GM11168 (cell line): ENCODE measurements around the gene PLAAT1.

Experiments used
- in situ Hi-C: fragments of 300-500 bp; cut with MboI; formaldehyde crosslinking; loops from one replicate; pipeline ENCODE4 v1.12.0; 2022; ENCODE audit warnings: low sequenced_read_pairs; ENCODE audit not compliant: unreplicated experiment

The PLAAT1 gene

DNA sequence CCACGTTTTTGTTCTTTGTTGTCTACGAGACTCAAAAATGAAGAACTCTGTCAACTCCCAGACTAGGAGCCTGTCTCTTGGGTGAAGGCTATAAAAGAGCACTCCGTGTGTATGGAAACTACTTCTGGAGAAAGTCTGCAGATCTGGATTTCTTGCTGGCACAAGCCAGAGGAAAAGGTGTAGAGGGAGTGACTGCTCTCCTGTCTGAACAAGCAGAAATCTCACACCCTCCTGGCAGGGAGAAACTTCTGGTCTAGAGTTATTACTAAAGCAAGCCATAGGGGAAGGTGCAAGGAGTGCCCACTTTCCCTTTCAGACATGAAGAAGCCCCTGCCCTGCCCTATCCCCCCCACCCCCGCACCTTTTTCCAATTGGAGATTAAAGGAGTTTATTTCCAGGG, 9.5 kb downstream of the PLAAT1 start:
- in situ Hi-C loops, result no loop called here

DNA sequence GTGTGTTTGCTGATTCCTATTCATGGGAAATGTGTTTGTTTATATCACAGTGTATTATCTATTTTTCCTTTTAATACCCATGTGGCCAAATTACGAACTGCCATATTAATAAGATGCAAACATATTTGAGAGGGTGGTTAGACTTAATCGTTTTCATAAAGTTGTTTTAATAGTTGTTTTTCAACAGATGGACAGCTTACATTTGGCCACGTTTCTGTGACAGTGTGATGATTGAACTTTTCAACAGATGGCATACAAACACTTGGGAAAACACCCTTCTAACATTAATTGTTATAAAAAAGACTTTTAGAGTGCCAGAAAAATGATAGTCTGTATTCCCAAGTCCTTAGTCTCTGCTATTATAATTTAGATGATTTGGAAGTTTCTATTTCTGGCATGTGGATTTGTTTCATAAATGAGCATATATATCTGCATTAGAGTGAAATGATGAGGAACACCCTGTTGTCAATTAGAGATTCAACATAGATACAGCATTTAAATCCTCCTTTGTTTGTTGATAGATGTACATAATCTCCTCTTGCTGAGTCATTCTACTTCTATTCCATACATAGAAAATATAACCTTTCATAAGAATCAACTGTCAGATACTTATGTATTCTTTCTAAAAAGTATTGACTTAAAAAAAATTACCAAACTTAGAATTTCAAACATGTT, 13.1 kb downstream of the PLAAT1 start:
- in situ Hi-C loops, result no loop called here

DNA sequence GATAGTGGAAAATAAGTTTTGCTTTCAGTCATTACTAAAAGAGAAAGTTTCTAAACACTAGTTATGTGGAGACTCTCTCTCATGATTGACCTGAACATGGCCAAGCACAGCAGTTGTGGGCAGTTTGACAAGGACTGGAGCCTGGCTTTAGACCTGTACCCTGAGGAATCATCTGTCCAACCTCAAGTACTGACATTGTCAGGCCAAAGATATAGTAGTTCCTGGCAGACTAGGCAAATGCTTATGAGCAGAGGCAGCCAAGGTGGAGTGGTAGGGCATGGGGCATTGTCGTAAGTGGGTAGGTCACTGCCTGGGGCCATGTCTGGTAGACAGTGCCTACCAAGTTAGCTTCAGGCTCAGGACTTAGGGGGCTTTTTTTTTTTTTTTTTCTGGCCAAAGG, 20.9 kb downstream of the PLAAT1 start:
- in situ Hi-C loops, result no loop called here

DNA sequence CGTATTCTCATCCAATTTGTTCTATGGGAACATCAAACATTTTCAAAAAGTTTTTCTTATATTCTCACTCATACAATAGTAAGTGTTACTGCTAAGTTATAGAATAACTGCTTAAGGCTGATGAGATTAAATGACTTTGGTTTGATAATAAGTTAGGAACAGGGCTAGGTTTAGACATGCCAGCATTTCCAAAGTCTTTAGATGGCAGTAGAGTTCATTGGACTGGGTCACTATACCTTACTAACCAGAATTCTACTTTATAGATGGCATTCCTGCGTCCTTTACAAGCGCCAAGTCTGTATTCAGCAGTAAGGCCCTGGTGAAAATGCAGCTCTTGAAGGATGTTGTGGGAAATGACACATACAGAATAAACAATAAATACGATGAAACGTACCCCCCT, 21.7 kb downstream of the PLAAT1 start:
- in situ Hi-C loops, result no loop called here

DNA sequence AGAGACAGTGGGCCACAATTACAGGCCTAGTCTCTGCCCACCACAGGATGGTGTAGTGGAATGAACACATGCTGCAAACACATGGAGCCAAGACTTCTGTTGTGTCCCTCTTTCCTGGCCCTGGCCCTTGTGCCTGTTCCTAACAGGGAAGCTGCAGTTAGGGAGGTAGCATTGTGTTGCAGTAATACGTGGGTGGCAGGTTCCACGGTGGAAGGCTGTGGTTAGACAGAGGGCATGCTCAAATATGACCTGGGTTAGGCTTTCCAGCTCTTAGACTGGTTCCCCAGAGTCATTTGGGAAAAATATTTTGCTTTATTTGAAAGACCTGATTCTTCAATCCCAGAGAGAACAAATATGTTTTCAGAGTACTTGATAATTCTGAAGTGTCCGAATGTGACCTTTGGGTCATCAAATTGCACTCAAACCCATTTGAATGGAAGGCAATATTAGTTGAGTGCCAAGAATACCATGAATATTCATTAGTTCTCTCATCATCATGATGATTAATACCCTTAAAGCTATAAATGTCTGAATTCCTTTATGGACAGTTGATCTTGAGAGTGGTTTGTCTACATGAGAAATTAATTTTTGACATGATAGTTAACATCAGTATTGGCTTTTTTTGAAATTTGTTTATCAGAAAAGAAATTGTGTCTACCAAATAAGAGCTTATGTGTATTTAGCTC, 28.5 kb downstream of the PLAAT1 start:
- in situ Hi-C loops, result no loop called here

DNA sequence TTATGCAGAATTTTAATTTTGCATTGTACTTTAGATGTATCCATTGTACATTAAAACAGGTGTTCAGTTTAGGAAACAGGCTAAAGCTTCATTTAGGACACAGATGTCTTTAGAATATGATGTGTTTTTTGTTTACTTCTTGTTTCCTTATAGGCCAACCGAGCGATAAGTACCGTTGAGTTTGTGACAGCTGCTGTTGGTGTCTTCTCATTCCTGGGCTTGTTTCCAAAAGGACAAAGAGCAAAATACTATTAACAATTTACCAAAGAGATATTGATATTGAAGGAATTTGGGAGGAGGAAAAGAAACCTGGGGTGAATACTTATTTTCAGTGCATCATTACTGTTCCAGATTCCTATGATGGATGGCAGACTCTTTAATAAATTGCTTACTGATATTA, 29.4 kb downstream of the PLAAT1 start:
- in situ Hi-C loops, result no loop called here

DNA sequence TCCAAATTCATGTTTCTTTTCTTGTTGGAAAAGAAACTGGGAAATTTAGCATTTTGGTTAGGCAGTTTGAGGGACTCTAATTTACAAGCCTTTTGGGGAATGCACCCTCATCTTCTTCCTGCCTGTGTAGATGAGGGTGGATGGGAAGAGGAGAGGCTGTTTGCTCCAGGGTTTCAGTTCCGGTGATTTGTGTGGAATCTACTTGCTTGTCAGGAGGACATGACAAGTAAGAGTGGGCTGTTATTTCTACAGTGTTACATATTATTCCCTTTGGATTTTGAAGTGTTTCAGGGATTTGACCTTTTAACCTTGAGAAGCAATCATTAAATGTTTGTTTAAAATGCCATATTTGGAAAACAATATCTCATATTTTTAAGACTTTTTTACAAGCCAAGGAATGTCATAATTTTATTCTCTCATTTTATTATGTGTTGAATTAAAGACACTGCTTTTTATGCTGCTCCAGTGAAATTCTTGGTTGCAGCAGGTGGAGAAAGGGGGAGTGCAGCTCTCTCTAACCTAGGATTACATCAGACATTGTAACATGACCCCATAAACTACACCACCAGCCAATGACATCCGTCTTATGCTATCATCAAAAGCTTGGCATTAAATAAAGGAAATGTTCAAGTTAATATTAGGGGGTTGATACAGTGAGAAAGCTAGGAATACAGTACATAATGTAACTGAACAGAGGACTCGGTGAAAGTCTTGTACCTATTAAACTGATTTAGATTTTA, 30.2 kb downstream of the PLAAT1 start:
- in situ Hi-C loops, result no loop called here

DNA sequence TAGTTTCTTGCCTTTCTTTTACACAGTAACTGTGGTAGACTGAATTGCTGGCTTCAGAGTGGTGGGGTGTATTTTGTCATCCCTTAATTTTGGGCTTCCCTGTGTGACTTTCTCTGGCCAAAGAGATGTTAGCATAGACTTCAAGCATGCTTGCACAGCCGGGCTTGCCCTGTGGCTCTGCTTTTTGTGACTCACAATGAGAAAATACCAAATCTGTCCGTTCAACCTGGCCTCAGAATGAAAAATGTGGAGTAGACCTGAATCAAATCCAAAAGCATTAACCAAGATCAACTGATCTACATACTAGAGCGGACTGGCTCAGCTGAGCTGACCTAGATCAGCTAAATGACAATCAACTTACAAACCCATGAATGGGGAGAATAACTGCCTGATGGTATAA, 51.4 kb downstream of the PLAAT1 start:
- in situ Hi-C loops, result no loop called here

DNA sequence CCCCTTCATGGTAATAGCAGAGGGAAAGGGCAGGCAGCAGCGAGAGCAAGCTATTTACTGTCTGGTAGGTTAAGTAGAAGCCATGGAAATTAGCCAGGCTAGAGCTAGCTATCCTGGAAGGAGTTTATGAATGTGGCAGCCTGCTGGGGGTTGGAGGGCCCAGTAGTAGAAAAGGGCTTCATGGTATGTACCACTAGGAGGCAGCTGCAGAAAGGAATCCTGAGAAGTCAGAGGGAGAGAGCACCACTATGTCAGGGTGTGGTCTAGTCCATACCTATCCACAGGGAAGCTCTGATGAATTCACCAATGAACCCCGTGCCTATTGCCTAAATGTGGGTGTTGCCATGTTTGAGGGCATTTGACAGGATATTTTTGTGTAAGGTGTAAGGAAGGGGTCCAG, 55.0 kb downstream of the PLAAT1 start:
- in situ Hi-C loops, result no loop called here

DNA sequence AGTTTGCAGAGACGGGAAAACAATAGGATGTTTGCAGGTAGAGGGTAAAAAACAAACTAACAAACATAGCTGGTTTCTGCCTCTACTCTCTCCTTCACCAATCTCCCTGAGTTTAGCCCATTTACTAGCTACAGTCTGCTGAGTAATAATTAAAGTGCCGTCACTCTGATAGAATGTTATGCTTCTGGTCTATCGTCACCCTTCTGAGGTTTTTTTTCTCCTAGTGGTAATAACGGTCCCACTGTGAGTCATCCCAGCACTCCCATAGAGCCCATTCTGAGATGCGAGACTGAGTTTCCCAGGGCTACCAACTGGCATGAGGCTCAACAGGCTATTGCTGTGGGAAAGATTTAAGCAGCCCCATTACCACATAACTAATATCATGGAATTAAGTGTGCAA, 56.4 kb downstream of the PLAAT1 start:
- in situ Hi-C loops, result no loop called here

DNA sequence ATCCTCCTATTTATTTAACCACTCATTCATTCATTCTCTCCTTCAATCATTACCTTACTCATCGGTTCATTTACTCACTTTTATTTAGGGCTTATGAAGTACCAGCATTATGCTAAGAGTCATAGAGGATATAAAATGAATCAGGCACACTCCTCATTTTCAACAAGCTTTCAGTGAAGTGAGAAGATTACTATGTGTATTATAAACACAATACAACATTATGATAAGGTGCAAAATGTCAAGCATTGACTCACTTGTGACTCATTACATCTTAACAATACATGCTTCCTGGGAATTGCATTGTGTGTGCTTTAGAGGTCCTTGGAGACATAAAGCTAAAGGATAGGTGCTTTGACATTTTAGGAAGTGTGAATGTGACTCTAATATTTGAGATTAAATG, 60.4 kb downstream of the PLAAT1 start:
- in situ Hi-C loops, result no loop called here

DNA sequence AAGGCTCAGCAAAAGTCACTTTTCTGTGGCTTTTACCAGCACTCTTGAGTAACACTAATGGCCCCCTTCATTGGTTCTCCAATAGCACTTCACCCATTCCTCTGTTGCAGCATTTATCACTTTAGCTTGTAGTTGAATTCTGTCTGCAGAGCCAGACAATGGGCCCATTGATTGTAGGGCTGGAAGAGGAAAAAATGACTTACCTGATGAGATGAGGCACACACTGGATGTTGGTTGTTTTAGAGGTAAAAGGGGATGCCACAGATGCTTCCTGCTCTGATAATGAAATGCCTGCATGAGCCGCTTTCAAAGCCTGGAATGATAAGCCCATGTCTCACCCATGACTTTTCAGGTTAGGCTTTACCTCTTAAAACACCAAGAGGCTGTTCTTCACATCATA, 64.3 kb downstream of the PLAAT1 start:
- in situ Hi-C loops, result no loop called here

DNA sequence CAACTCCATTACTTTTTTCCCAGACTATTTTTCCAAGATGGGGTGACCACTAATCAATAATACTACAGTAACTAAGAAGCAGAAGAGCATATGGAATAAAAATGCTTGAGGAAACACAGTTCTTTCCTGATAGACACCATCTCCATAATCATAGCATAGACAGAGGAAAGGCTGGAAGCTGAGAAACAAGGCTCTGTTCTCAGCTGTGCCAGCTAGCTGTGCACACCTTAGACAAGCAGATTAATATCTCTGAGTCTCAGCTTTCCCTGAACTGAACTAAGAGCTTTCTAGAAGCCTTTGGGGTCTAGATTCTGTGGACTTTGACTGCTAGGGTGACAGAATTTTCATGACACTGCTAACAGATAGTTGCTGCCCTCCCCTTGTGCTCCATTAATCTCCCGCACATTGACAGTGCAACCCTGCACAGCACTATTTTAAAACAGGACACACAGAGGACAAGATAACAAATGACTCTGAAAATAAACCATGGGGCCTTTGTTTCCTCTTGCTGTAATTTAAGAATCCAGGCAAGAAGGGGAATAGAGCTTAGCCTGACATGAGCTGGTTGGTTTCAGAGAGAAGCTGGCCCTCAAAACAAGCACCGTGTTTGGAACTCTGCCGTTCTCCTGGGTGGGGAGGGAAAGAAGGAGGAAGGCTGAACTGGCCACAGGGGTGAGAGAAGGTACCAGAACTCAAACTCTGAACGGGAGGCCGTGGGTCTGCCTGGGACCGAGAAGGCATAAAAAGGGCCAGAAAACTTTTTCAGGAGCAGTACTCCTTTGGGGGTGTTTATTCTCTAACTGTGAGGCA, 70.1 kb downstream of the PLAAT1 start:
- in situ Hi-C loops, result no loop called here

DNA sequence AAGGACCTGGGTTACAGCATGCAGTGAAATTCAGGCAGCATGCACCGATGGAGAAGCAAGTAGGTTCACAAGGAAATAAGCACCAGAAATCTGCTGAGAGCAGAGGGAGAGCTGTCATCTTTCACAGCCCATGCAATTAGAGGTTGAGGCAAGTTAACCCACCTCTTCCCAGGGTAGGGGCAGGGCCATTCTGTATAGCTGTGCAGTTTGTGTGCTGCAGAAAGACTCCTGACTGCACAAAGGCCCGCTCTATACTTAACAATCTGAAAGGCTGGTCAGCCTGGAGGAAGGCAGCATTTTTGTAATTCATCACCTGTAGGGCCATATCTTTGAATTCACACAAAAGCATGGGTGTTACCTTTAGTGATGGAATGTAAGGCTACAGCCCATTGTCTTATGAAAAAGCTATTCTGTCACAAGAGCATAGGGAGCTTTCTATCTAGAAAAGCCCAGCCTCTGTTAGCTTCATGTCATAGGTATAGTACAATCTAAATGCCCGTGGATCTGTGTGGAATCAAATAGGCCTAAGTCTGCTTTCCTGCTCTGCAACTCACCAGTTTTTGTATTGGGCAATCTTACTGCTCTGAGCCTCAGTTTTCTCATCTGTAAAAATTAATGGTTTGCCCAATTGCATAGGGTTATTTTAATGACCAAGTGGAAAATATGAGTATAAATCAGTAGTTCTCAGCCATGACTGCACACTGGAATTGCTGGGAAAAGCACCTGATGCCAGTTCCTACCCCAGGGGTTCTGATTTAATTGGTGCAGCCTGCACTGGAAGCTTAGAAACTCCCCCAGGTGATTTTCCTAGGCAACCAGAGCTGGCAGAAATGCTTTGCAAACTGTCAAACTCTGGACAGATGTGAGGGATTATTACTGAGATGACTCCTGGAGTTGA, 72.3 kb downstream of the PLAAT1 start:
- in situ Hi-C loops, result no loop called here

DNA sequence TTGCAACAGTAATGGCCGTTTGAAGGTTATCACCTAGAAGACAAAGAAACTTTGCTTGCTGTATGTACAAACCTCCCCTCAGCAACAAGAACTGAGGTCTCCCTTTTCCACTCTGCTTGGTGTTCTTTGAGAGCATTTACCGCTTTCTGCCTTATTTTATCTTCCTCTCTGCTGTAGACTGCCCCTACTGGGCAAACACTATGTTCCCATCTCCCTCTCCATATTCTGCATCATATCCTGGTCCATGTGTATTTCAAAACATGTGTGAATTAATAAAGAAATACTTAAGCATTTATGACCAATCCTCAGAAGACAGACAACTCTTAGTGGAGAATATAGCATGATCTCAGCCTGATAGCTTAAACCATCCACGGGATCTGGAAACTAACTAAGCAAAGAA, 73.1 kb downstream of the PLAAT1 start:
- in situ Hi-C loops, result no loop called here

DNA sequence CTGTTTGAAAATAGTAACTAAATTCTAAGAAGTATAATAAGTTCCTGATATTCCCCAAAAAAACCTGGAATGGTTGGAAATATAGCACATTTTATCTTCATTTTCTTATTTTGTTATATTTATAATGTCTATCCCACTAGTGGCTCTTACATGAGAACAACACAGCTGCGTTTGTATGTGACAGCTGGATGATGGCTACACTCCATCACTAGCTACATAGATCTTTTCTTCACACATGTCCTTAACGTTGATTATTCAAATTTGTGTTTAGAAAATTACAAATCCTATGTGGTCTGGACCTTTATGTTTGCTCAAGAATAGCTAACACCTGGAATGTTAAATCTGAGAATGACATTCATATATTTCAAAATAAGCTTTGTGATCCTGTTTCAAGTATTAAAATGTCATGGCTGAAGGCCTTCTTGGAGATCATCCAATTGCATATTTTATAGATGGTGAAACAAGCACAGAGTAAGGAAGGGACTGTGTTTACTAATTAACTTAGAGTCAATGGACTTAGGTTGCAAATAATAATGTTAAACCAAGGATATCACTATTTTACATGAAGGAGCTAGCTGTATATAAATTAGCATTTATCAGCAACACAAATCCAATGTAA, 76.8 kb downstream of the PLAAT1 start:
- in situ Hi-C loops, result no loop called here
